ENCODE data around the gene LTN1. TPM values are rescaled to one million over a fixed set of nuclear protein-coding genes. Genes with fewer than 3 reads are reported as not detected.

Gene LTN1
- total and polyA plus RNA-seq, 2 of the 13 experiments (the other 11 are each of a cell fraction or from before 2014, with no cell fraction given), result 6.7 to 24.6 TPM

DNA sequence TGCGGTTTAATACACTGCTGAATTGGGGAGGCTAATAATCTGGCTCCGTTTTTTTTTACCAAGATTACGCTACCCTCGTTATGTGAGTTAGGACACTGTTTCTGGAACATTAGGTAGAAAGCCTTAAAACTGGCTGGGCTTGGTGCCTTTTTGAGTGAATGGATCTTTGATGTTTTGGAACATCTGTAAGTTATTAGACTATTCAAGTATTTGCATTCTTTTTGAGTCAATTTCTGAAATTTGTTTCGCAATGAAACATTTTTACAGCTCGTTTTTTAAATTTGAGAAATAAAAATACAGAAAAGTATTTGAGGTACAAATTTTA lies 106.9 kb downstream of the LTN1 start:
- no peak overlapping the region for H3K27ac ChIP-seq (ENCODE audit: extremely low read length, insufficient read depth, low read length)
- CTCF ChIA-PET (ENCODE audit: low intra/inter-chr PET ratio, low total read pairs), result no interaction called here

DNA sequence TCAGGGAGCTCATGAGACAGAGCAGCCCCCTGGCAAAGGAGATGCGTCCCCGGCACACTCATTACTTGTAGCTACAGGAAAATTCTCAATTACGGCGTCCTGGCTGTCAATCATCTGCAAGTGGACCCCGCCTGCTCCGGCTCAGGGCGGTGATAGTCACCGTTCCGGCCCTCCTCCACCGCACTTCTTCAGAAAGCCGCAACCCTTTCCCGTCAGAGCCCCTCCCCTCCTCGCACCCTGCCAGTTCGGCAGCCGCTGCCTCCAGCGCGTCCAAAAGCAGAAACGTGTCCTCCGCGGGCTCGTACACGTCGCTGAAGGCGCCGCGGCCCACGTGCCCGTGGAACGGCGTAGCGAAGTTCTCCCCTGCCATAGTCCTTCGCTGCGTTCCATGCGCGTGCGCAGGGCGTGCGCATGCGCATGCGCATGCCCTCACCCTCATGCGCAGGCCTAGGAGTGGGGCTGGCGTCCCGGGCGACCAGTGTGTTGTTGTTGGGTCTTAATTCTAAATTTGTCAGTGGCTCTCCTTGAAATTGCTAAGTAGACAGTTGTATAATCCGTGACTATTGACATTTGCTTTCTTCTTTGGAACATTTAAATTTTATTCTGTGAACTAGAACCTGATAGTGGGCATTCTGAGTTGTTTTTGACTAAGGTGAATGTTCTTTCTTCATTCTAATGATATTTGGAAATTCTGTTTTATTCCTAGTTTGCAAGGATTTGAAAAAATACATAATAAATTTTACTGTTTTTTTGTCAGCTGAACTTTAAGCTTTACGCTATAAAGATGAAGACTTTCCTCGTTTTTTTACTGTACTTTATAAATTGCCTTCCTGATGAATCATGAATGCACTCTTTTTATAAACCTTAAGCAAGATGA lies 107.5 kb downstream of the LTN1 start:
- in situ Hi-C loops (cut with HindIII; ENCODE audit: extremely low pct_ligation_motif_present, low pct_unique_long_range_greater_than_20kb) (no loop called here), intact Hi-C loops (cut with micrococcal nuclease; ENCODE audit: unreplicated experiment) (loop anchor here (2.0 kb wide), 1 partner anchor 28 kb away; no protein-coding TSS in a partner anchor)
- Histone ChIP-seq H3K36me3 (replicated peaks in 1 of 2; ENCODE audit: control insufficient read depth in 1 of 2, insufficient read depth in 2 of 2, low read length in 2 of 2) (peaks cover 0 to 12% of the 10 kb centered on the region in 2 experiments; a peak in 1 of 5 replicates), H3K9me3 (ENCODE audit: low read length) (no peaks in the 10 kb centered on the region), H3K27ac (ENCODE audit: extremely low read length, insufficient read depth, low read length) (peak overlapping the region; percentile 88), H3K4me2 (ENCODE audit: low read depth, low read length) (peak overlapping the region; percentile 87), H3K4me1 (ENCODE audit: insufficient read depth, low read length) (peaks cover 19% of the 10 kb centered on the region), H2AFZ (ENCODE audit: low read length) (peak overlapping the region; percentile 88), H3K4me3 (replicated peaks in 1 of 3; ENCODE audit: insufficient read depth in 1 of 3, low read depth in 2 of 3, low read length in 3 of 3) (peak overlapping the region; percentile 58 to 76 (median 65)), H3K79me2 (ENCODE audit: insufficient read depth, low read length) (no peaks in the 10 kb centered on the region), H3K27me3 (ENCODE audit: control insufficient read depth in 1 of 2, insufficient read depth in 2 of 2, low read length in 2 of 2) (no peaks in the 10 kb centered on the region; a peak in 1 of 5 replicates), H3K9ac (ENCODE audit: insufficient read depth, low read depth, low read length) (peak overlapping the region; percentile 81), H4K20me1 (ENCODE audit: insufficient read depth, low read length) (no peaks in the 10 kb centered on the region)
- no TSS peak for BruUV-seq (replicated peaks)
- FAIRE-seq (no peak), DNase-seq (ENCODE audit: low spot score) (peak; percentile 82), ATAC-seq (peak; percentile 99)
- WGBS (ENCODE audit: low lambda C conversion rate), result 10% methylated on average over 25 of the region's 47 CpGs
- CTCF ChIA-PET (ENCODE audit: low intra/inter-chr PET ratio, low total read pairs), result no interaction called here
- POLR2A ChIA-PET, result interaction anchor here (0.7 to 1.6 kb wide), 6 partner anchors 12 to 189 kb away, joined by 3 to 4 read pairs (median 3); partner anchors contain the start of genes CCT8 and RWDD2B
- TF ChIP-seq MXI1 (IDR thresholded peaks at IDR 0.05; ENCODE audit: borderline replicate concordance, low read depth, low read length), result peak; percentile 77; the same call in 1 of the 3 replicates
- TF ChIP-seq POLR2A (IDR thresholded peaks at IDR 0.05; ENCODE audit: insufficient read depth in 1 of 2, low read depth in 2 of 2, low read length in 2 of 2), result peak; percentile 84 to 95
- TF ChIP-seq PHF20 (CRISPR knock-in tag; IDR thresholded peaks at IDR 0.05), result peak; percentile 87
- TF ChIP-seq DNMT1 (CRISPR knock-in tag; IDR thresholded peaks at IDR 0.05), result 0 out of 2 replicates have a peak, but pooled peaks have one; percentile 46
- peak; percentile 95 for TF ChIP-seq ZNF484 (CRISPR knock-in tag; IDR thresholded peaks at IDR 0.05; ENCODE audit: borderline replicate concordance, low read depth)
- TF ChIP-seq NBN (conservative IDR thresholded peaks at IDR 0.05), result no peak
- TF ChIP-seq RFX5 (IDR thresholded peaks at IDR 0.05; ENCODE audit: low read depth, low read length), result 0 out of 2 replicates have a peak, but pooled peaks have one; percentile 30
- TF ChIP-seq, protein P1, sequence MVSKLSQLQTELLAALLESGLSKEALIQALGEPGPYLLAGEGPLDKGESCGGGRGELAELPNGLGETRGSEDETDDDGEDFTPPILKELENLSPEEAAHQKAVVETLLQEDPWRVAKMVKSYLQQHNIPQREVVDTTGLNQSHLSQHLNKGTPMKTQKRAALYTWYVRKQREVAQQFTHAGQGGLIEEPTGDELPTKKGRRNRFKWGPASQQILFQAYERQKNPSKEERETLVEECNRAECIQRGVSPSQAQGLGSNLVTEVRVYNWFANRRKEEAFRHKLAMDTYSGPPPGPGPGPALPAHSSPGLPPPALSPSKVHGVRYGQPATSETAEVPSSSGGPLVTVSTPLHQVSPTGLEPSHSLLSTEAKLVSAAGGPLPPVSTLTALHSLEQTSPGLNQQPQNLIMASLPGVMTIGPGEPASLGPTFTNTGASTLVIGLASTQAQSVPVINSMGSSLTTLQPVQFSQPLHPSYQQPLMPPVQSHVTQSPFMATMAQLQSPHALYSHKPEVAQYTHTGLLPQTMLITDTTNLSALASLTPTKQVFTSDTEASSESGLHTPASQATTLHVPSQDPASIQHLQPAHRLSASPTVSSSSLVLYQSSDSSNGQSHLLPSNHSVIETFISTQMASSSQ (IDR thresholded peaks at IDR 0.05; ENCODE audit: low read depth), result no peak
- TF ChIP-seq, protein P1 (CRISPR knock-in tag; IDR thresholded peaks at IDR 0.05; ENCODE audit: borderline replicate concordance), result peak; percentile 86

More for the DNA sequence above, 106.9 kb downstream of the LTN1 start:
- ATAC-seq (no peak), FAIRE-seq (no peak), DNase-seq (ENCODE audit: low spot score) (no peak)
- 81% methylated on average over 6 of the region's 6 CpGs for WGBS (ENCODE audit: low lambda C conversion rate)
- intact Hi-C loops (cut with micrococcal nuclease; ENCODE audit: unreplicated experiment), result loop anchor here (2.0 kb wide), 1 partner anchor 29 kb away; no protein-coding TSS in a partner anchor
- no peak overlapping the region for H3K9ac ChIP-seq (ENCODE audit: insufficient read depth, low read depth, low read length)
- H3K4me1 ChIP-seq (ENCODE audit: insufficient read depth, low read length), result peaks cover 19% of the 10 kb centered on the region
- in situ Hi-C loops (cut with HindIII; ENCODE audit: extremely low pct_ligation_motif_present, low pct_unique_long_range_greater_than_20kb), result no loop called here
- H2AFZ ChIP-seq (ENCODE audit: low read length), result peak overlapping the region; percentile 88
- TF ChIP-seq CEBPB (IDR thresholded peaks at IDR 0.05; ENCODE audit: borderline replicate concordance, low read depth, low read length), result peak; percentile 20; the same call in 1 of the 2 replicates
- TF ChIP-seq SOX6 (IDR thresholded peaks at IDR 0.05), result no peak
- TF ChIP-seq SOX6 (CRISPR knock-in tag; IDR thresholded peaks at IDR 0.05), result no peak
- POLR2A ChIA-PET, result no interaction called here
- peaks cover 0 to 12% of the 10 kb centered on the region in 2 experiments; a peak in 1 of 5 replicates for H3K36me3 ChIP-seq (replicated peaks in 1 of 2; ENCODE audit: control insufficient read depth in 1 of 2, insufficient read depth in 2 of 2, low read length in 2 of 2)
- H4K20me1 ChIP-seq (ENCODE audit: insufficient read depth, low read length), result no peaks in the 10 kb centered on the region
- 0 out of 2 replicates have a peak overlapping the region, but pooled peaks have one; percentile 9 for H3K4me2 ChIP-seq (ENCODE audit: low read depth, low read length)
- H3K27me3 ChIP-seq (ENCODE audit: control insufficient read depth in 1 of 2, insufficient read depth in 2 of 2, low read length in 2 of 2), result no peaks in the 10 kb centered on the region; a peak in 1 of 5 replicates
- H3K79me2 ChIP-seq (ENCODE audit: insufficient read depth, low read length), result no peaks in the 10 kb centered on the region
- H3K4me3 ChIP-seq (replicated peaks in 1 of 3; ENCODE audit: insufficient read depth in 1 of 3, low read depth in 2 of 3, low read length in 3 of 3), result 0 out of 6 replicates have a peak overlapping the region, but pooled peaks of 1 of the 3 experiments have one; percentile 76
- no peaks in the 10 kb centered on the region for H3K9me3 ChIP-seq (ENCODE audit: low read length)
- TSS peak; percentile 94 for BruUV-seq (replicated peaks)

Data from HepG2 (cell line).